WERI-Rb-1 (cell line): ENCODE measurements around the gene INSL6.

Experiments
- DNase-seq: peaks from one replicate; pipeline ENCODE4 v3.0.0-alpha.2; 2020
- H3K27ac ChIP-seq: fragments of 250-450 bp; sonication (Bioruptor Pico); 2 replicates; pipeline ENCODE4 v1.5.1; 2020; ENCODE audit warnings: mild to moderate bottlenecking, moderate library complexity
- H3K27me3 ChIP-seq: fragments of 250-450 bp; sonication (Bioruptor Pico); 2 replicates; pipeline ENCODE4 v1.5.1; 2021; ENCODE audit warnings: mild to moderate bottlenecking, low read depth, moderate library complexity; ENCODE audit not compliant: insufficient read depth, severe bottlenecking
- H3K36me3 ChIP-seq: fragments of 250-450 bp; sonication (Bioruptor Pico); 2 replicates; pipeline ENCODE4 v1.5.1; 2020; ENCODE audit warnings: mild to moderate bottlenecking, moderate library complexity
- H3K4me3 ChIP-seq: 2 replicates; pipeline ENCODE4 v1.5.1; 2011; ENCODE audit warnings: low read depth, mild to moderate bottlenecking, control low read depth, low read length
- H3K9me3 ChIP-seq: fragments of 250-450 bp; sonication (Bioruptor Pico); 2 replicates; pipeline ENCODE4 v1.5.1; 2021; ENCODE audit warnings: mild to moderate bottlenecking, moderate library complexity; ENCODE audit not compliant: severe bottlenecking
- TF ChIP-seq, protein P1 (sequence below): IDR thresholded peaks from 2 replicates; pipeline ENCODE4 v1.5.1; 2011; ENCODE audit warnings: low read depth, mild to moderate bottlenecking, control low read depth, inconsistent platforms, low read length

Gene INSL6

DNA sequence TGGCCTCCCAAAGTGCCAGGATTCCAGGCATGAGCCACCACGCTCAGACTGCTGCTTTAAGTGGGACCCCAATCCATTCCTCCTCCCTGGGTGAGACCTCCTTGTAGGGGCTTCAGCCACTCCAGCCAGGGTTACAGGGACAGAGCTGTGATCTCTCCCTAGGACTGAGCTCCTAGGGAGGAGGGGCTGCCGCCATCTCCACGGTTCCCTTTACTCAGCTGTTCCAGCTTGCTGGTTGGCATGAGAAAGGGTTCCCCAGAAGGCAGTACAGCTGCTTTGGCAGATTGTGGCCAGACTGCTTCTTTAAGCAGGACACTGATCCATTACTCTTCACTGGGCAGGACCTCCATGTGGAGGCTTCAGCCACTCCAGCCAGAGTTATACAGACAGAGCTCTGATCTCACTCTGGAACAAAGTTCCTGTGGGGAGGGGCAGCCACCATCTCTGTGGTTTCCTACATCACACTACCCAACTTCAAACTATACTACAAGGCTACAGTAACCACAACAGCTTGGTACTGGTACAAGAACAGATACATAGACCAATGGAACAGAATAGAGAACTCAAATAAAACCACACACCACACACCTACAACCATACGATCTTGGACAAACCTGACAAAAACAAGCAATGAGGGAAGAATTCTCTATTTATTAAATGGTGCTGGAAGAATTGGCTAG lies 7.2 kb downstream of the INSL6 start:
- TF ChIP-seq, protein P1, sequence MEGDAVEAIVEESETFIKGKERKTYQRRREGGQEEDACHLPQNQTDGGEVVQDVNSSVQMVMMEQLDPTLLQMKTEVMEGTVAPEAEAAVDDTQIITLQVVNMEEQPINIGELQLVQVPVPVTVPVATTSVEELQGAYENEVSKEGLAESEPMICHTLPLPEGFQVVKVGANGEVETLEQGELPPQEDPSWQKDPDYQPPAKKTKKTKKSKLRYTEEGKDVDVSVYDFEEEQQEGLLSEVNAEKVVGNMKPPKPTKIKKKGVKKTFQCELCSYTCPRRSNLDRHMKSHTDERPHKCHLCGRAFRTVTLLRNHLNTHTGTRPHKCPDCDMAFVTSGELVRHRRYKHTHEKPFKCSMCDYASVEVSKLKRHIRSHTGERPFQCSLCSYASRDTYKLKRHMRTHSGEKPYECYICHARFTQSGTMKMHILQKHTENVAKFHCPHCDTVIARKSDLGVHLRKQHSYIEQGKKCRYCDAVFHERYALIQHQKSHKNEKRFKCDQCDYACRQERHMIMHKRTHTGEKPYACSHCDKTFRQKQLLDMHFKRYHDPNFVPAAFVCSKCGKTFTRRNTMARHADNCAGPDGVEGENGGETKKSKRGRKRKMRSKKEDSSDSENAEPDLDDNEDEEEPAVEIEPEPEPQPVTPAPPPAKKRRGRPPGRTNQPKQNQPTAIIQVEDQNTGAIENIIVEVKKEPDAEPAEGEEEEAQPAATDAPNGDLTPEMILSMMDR = no peak

DNA sequence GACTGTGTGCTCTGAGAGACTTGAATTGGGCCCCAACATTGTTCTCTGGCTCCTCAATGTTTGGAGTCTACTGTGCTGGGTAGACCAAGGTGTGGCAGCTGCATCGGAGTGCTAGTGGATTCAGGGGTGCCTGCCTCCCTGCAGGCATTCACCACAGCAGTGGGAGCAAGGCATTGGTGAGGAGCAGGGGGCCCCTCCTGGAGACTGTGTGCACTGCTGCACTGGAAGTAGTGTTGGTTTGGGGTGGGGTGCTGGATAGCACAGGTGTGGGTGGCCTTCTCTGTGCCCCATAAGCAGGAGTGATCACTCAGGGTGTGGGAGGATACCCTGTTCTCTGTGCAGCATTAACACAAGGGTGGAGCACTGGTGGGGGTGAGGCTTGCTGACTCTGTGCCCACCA lies 39.2 kb downstream of the INSL6 start:
- no peak for DNase-seq
- TF ChIP-seq, protein P1 = no peak

More for the DNA sequence above, 7.2 kb downstream of the INSL6 start:
- no peak overlapping the region for H3K4me3 ChIP-seq
- no peaks in the 10 kb centered on the region for H3K9me3 ChIP-seq
- H3K27me3 ChIP-seq = no peaks in the 10 kb centered on the region
- no peak for DNase-seq
- H3K27ac ChIP-seq = no peak overlapping the region
- H3K36me3 ChIP-seq = no peaks in the 10 kb centered on the region

DNA sequence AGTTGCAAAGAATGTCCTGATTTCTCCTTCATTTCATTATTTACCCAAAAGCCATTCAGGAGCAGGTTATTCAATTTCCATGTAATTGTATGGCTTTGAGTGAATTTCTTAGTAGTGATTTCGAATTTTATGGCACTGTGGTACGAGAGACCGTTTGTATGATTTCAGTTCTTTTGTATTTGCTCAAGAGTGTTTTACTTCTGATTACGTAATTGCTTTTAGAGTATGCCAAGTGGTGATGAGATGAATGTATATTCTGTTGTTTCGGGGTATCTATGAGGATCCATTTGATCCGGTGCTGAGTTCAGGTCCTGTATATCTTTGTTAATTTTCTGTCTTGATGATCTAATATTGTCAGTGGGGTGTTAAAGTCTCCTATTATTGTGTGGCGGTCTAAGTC lies 41.2 kb downstream of the INSL6 start:
- Histone ChIP-seq H3K9me3 (no peaks in the 10 kb centered on the region), H3K4me3 (no peak overlapping the region), H3K36me3 (no peaks in the 10 kb centered on the region), H3K27ac (no peak overlapping the region), H3K27me3 (no peaks in the 10 kb centered on the region)
- TF ChIP-seq, protein P1 = no peak
- no peak for DNase-seq

More for the DNA sequence above, 39.2 kb downstream of the INSL6 start:
- Histone ChIP-seq H3K9me3 (no peaks in the 10 kb centered on the region), H3K4me3 (no peak overlapping the region), H3K27me3 (no peaks in the 10 kb centered on the region), H3K27ac (no peak overlapping the region), H3K36me3 (no peaks in the 10 kb centered on the region)

DNA sequence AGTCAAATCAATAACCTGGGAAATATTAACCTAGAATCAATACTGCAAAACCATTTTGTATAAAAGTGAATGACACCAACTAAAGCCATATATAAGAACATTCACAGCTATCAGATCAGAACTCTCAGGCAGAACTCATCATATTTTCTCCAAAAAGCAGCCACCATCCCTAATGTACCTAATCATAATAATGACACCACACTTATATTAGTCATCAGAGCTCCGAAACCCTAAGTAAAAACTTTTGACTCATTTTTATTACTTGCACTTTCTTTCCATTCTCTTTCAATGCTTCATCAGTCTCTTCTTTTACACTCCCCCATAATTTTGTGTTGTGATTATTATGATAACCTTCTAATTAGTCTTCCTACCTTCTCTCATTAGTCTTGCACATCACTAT lies 45.3 kb downstream of the INSL6 start:
- H3K27me3 ChIP-seq = no peaks in the 10 kb centered on the region
- no peaks in the 10 kb centered on the region for H3K36me3 ChIP-seq
- TF ChIP-seq, protein P1 = no peak
- no peak overlapping the region for H3K4me3 ChIP-seq
- peaks cover 7% of the 10 kb centered on the region for H3K9me3 ChIP-seq
- no peak overlapping the region for H3K27ac ChIP-seq
- DNase-seq = no peak

DNA sequence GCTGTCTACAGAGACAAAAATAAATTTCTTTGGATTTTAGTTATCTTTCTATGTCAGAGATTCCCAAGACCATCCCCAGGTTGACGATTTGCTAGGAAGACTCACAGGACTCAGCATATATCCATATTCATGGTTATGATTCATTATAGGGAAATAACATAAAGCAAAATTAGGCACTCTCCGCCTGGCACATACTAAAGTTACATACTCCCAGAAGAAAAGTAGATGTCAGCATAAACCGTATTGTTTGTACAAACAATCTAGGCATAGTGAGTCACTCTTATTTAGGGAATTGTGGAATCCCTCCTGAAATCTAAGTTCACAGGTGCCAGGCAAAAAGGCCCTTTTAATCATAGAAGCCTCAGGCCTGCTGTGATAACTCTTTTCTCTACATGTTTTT lies 62.9 kb downstream of the INSL6 start:
- TF ChIP-seq, protein P1 = no peak
- Histone ChIP-seq H3K4me3 (no peak overlapping the region), H3K27ac (no peak overlapping the region), H3K27me3 (no peaks in the 10 kb centered on the region), H3K9me3 (no peaks in the 10 kb centered on the region), H3K36me3 (no peaks in the 10 kb centered on the region; the same call in 1 of the 2 replicates)
- DNase-seq = no peak

DNA sequence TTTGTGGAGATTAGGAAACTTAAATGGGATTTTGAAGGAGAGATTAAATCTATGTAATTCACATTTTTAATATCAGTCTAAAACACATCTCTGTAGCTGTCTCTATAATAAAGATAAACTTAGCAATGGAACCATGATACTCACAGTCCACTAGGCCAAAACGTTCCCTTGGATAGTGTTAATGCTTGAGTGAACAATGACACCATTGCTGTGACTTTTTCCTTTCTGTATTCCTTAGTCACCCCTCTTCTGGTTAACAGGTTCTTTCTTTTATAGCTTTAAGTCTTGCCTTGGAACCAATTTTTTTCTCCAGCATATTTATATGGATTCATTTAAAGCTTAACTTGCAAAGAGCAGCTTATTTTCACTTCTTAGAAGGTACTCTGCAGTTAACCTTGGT lies 63.3 kb downstream of the INSL6 start:
- Histone ChIP-seq H3K36me3 (no peaks in the 10 kb centered on the region; the same call in 1 of the 2 replicates), H3K4me3 (no peak overlapping the region), H3K27ac (no peak overlapping the region), H3K9me3 (no peaks in the 10 kb centered on the region), H3K27me3 (no peaks in the 10 kb centered on the region)
- TF ChIP-seq, protein P1 = no peak
- DNase-seq = no peak
